ENCODE results near the gene APOA1.

GRCh38 chr11:116843661-116844060, 6.2 kb upstream of the APOA1 start:
- TF ChIP-seq, protein P1, sequence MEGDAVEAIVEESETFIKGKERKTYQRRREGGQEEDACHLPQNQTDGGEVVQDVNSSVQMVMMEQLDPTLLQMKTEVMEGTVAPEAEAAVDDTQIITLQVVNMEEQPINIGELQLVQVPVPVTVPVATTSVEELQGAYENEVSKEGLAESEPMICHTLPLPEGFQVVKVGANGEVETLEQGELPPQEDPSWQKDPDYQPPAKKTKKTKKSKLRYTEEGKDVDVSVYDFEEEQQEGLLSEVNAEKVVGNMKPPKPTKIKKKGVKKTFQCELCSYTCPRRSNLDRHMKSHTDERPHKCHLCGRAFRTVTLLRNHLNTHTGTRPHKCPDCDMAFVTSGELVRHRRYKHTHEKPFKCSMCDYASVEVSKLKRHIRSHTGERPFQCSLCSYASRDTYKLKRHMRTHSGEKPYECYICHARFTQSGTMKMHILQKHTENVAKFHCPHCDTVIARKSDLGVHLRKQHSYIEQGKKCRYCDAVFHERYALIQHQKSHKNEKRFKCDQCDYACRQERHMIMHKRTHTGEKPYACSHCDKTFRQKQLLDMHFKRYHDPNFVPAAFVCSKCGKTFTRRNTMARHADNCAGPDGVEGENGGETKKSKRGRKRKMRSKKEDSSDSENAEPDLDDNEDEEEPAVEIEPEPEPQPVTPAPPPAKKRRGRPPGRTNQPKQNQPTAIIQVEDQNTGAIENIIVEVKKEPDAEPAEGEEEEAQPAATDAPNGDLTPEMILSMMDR (IDR thresholded peaks at IDR 0.05) = no peak
- TF ChIP-seq EZH2 (IDR thresholded peaks at IDR 0.05) = no peak
